Measurements from ENCODE around the gene DUSP15. TPM values are rescaled to one million over a fixed set of nuclear protein-coding genes. Genes with fewer than 3 reads are reported as not detected.

The DUSP15 gene
- total RNA-seq, 1 experiment from 2014 or later = not detected

DNA sequence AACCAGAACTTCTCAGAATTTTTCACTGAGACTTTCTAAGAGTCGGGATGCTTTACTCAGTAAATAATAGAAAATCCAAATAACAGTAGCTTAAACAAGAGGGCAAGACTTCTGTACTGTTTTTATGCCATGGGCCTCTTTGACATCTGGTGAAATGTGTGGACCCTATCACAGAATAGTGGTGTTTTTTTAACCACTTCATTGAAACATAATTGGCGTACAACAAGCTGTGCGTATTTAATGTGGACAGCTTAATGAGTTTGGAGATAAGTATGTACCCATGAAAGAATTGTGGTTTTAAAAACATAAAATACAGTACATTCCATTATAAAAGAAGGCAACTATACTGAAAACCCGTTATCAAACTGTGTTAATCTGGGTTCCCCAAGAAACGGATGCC lies 43.8 kb upstream of the DUSP15 start (continued):
- TF ChIP-seq, protein P1, sequence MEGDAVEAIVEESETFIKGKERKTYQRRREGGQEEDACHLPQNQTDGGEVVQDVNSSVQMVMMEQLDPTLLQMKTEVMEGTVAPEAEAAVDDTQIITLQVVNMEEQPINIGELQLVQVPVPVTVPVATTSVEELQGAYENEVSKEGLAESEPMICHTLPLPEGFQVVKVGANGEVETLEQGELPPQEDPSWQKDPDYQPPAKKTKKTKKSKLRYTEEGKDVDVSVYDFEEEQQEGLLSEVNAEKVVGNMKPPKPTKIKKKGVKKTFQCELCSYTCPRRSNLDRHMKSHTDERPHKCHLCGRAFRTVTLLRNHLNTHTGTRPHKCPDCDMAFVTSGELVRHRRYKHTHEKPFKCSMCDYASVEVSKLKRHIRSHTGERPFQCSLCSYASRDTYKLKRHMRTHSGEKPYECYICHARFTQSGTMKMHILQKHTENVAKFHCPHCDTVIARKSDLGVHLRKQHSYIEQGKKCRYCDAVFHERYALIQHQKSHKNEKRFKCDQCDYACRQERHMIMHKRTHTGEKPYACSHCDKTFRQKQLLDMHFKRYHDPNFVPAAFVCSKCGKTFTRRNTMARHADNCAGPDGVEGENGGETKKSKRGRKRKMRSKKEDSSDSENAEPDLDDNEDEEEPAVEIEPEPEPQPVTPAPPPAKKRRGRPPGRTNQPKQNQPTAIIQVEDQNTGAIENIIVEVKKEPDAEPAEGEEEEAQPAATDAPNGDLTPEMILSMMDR (IDR thresholded peaks at IDR 0.05 in 2 of 3, conservative IDR thresholded peaks at IDR 0.05 in 1 of 3; ENCODE audit: borderline replicate concordance in 1 of 3, insufficient read depth in 1 of 3, low read depth in 2 of 3, low read length in 2 of 3) = no peak
- no peak for TF ChIP-seq TCF7L2 (IDR thresholded peaks at IDR 0.05; ENCODE audit: borderline replicate concordance, extremely low read depth, insufficient read depth, insufficient read length)
- TF ChIP-seq SP1 (IDR thresholded peaks at IDR 0.05; ENCODE audit: low read depth) = no peak
- no peak for TF ChIP-seq ZFX (IDR thresholded peaks at IDR 0.05)
- no peak for TF ChIP-seq SRF (IDR thresholded peaks at IDR 0.05; ENCODE audit: low read depth)
- TF ChIP-seq POLR2A (IDR thresholded peaks at IDR 0.05; ENCODE audit: borderline replicate concordance, extremely low read depth, insufficient read depth, insufficient read length) = no peak
- no peak for TF ChIP-seq JUND (IDR thresholded peaks at IDR 0.05)
- TF ChIP-seq, protein P2, sequence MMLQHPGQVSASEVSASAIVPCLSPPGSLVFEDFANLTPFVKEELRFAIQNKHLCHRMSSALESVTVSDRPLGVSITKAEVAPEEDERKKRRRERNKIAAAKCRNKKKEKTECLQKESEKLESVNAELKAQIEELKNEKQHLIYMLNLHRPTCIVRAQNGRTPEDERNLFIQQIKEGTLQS (IDR thresholded peaks at IDR 0.05) = no peak

DNA sequence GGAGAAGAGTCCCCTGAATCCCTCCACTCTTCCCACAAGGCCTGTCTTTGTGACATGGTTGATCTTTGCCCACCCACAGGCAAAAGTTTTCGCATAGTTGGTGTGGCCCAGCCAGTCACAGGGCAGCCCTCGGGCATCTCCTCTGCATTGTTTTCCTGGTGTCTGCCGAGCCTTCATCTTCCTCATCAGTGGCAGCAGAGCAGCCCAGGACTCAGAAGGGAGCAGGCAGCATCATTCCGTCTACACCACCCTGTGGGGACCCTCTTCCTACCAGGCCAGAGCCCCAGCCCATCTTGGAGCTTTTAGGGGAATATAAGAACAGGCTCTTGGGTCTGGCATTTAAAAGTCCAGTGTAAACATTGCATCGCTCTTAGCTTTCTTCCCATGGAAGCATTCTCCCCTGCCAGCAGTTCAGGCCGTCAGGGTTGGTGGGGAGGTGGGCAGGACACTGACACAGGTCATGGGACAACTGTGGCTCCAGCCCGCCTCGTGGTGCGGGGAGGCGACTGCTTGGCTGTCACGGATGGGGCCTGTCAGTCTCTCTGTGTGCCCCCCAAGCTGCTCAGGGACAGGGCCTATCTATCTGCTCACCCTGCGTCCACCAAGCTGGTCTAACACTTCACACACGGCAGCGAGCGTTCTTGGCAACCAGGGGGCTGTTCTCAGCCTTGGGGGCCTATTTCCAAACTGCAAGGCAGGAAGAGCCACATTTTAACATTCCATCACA lies 43.3 kb upstream of the DUSP15 start:
- Histone ChIP-seq H3K27ac (ENCODE audit: low read depth, low read length) (no peak overlapping the region), H2AFZ (ENCODE audit: low read depth, low read length, poor library complexity, severe bottlenecking) (no peak overlapping the region), H3K9ac (ENCODE audit: low read length) (no peak overlapping the region), H3K9me2 (ENCODE audit: insufficient read depth) (no peaks in the 10 kb centered on the region), H3K4me3 (replicated peaks in 1 of 2; ENCODE audit: low read depth in 1 of 2, low read length in 2 of 2) (no peak overlapping the region), H3K9me3 (ENCODE audit: control insufficient read depth in 1 of 2, insufficient read depth in 1 of 2, low read depth in 1 of 2, low read length in 2 of 2) (no peaks in the 10 kb centered on the region), H3K36me3 (ENCODE audit: control insufficient read depth in 1 of 2, insufficient read depth in 2 of 2, low read length in 2 of 2) (no peaks in the 10 kb centered on the region), H3K4me1 (ENCODE audit: control insufficient read depth in 1 of 2, insufficient read depth in 2 of 2, low read length in 2 of 2) (no peaks in the 10 kb centered on the region), H4K20me1 (ENCODE audit: insufficient read depth) (no peaks in the 10 kb centered on the region), H3K79me2 (ENCODE audit: insufficient read depth, low read length) (no peaks in the 10 kb centered on the region), H3K4me2 (ENCODE audit: low read length) (no peak overlapping the region), H3K27me3 (ENCODE audit: insufficient read depth, low read length) (no peaks in the 10 kb centered on the region)
- BruUV-seq (replicated peaks) = no TSS peak
- ChIA-PET CTCF (no interaction called here), RAD21 (ENCODE audit: low non-redundant PET in 1 of 2, low total read pairs in 2 of 2, uncharacterized antibody in 2 of 2, unreplicated experiment in 2 of 2) (no interaction called here), POLR2A (no interaction called here)
- DNase-seq (ENCODE audit: low read depth, low spot score) (no peak), ATAC-seq (no peak)
- intact Hi-C loops (cut with micrococcal nuclease) = no loop called here
- TF ChIP-seq EZH2 (IDR thresholded peaks at IDR 0.05) = no peak
- TF ChIP-seq FOSL1 (IDR thresholded peaks at IDR 0.05; ENCODE audit: low read depth) = no peak
- TF ChIP-seq, protein P3, sequence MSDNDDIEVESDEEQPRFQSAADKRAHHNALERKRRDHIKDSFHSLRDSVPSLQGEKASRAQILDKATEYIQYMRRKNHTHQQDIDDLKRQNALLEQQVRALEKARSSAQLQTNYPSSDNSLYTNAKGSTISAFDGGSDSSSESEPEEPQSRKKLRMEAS (IDR thresholded peaks at IDR 0.05) = no peak
- TF ChIP-seq ELF1 (IDR thresholded peaks at IDR 0.05; ENCODE audit: borderline replicate concordance, low read depth) = no peak
- TF ChIP-seq EGR1 (IDR thresholded peaks at IDR 0.05; ENCODE audit: low read depth) = no peak
- TF ChIP-seq ZNF274 (IDR thresholded peaks at IDR 0.05; ENCODE audit: low read depth, low read length) = no peak
- TF ChIP-seq, protein P2 (IDR thresholded peaks at IDR 0.05) = no peak
- TF ChIP-seq CBX3 (IDR thresholded peaks at IDR 0.05; ENCODE audit: low read depth) = no peak
- no peak for TF ChIP-seq SRF (IDR thresholded peaks at IDR 0.05; ENCODE audit: low read depth)
- TF ChIP-seq SIN3A (IDR thresholded peaks at IDR 0.05; ENCODE audit: low read depth) = no peak
- no peak for TF ChIP-seq POLR2A (IDR thresholded peaks at IDR 0.05; ENCODE audit: borderline replicate concordance, extremely low read depth, insufficient read depth, insufficient read length)
- no peak for TF ChIP-seq EZH2phosphoT487 (IDR thresholded peaks at IDR 0.05; ENCODE audit: borderline replicate concordance)
- TF ChIP-seq, protein P4, sequence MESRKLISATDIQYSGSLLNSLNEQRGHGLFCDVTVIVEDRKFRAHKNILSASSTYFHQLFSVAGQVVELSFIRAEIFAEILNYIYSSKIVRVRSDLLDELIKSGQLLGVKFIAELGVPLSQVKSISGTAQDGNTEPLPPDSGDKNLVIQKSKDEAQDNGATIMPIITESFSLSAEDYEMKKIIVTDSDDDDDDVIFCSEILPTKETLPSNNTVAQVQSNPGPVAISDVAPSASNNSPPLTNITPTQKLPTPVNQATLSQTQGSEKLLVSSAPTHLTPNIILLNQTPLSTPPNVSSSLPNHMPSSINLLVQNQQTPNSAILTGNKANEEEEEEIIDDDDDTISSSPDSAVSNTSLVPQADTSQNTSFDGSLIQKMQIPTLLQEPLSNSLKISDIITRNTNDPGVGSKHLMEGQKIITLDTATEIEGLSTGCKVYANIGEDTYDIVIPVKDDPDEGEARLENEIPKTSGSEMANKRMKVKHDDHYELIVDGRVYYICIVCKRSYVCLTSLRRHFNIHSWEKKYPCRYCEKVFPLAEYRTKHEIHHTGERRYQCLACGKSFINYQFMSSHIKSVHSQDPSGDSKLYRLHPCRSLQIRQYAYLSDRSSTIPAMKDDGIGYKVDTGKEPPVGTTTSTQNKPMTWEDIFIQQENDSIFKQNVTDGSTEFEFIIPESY (IDR thresholded peaks at IDR 0.05; ENCODE audit: extremely low read depth, insufficient replicate concordance, low read length) = no peak
- TF ChIP-seq JUND (IDR thresholded peaks at IDR 0.05) = no peak
- TF ChIP-seq ZFX (IDR thresholded peaks at IDR 0.05) = no peak
